SK-N-SH treated with all-trans-retinoic acid at 6 μM for 48 hours (cell line): ENCODE data around the gene FAM20A.

ENCODE experiments used
- ATAC-seq: fragments of 200-7000 bp; cut with Tn5 transposase; 3 replicates; pipeline ENCODE4 v1.9.1; 2020; ENCODE audit warnings: mild to moderate bottlenecking, moderate library complexity
- BACH2 ChIP-seq: fragments of 250-450 bp; sonication (Bioruptor Pico); IDR thresholded peaks from 2 replicates; pipeline ENCODE4 v1.9.0; 2021; ENCODE audit warnings: mild to moderate bottlenecking, borderline replicate concordance
- CSDC2 ChIP-seq: fragments of 250-450 bp; sonication (Bioruptor Pico); IDR thresholded peaks from 2 replicates; pipeline ENCODE4 v1.5.0; 2020; ENCODE audit warnings: mild to moderate bottlenecking, moderate library complexity
- ESRRG ChIP-seq: fragments of 250-450 bp; sonication (Bioruptor Pico); IDR thresholded peaks from 2 replicates; pipeline ENCODE4 v1.6.1; 2021; ENCODE audit warnings: mild to moderate bottlenecking
- GLIS3 ChIP-seq: fragments of 250-450 bp; sonication (Bioruptor Pico); IDR thresholded peaks from 2 replicates; pipeline ENCODE4 v1.5.0; 2020; ENCODE audit warnings: mild to moderate bottlenecking, moderate library complexity
- ISL1 ChIP-seq: fragments of 250-450 bp; sonication (Bioruptor Pico); IDR thresholded peaks from 2 replicates; pipeline ENCODE4 v2.1.2; 2022; ENCODE audit warnings: mild to moderate bottlenecking, moderate library complexity
- OSR1 ChIP-seq: fragments of 250-450 bp; sonication (Bioruptor Pico); IDR thresholded peaks from 2 replicates; pipeline ENCODE4 v1.8.0; 2022; ENCODE audit warnings: moderate library complexity, mild to moderate bottlenecking, inconsistent platforms
- PPARA ChIP-seq: fragments of 250-450 bp; sonication (Bioruptor Pico); IDR thresholded peaks from 2 replicates; pipeline ENCODE4 v1.5.0; 2020; ENCODE audit warnings: mild to moderate bottlenecking, borderline replicate concordance
- RARB ChIP-seq: fragments of 250-450 bp; sonication (Bioruptor Pico); IDR thresholded peaks from 2 replicates; pipeline ENCODE4 v1.8.0; 2021; ENCODE audit warnings: mild to moderate bottlenecking, moderate library complexity
- SNAI2 ChIP-seq: fragments of 250-450 bp; sonication (Bioruptor Pico); IDR thresholded peaks from 2 replicates; pipeline ENCODE4 v1.5.0; 2020; ENCODE audit warnings: mild to moderate bottlenecking, moderate library complexity
- TCF4 ChIP-seq: fragments of 250-450 bp; sonication (Bioruptor Pico); IDR thresholded peaks from 2 replicates; pipeline ENCODE4 v1.8.0; 2021; ENCODE audit warnings: mild to moderate bottlenecking, moderate library complexity, borderline replicate concordance
- TOX ChIP-seq: fragments of 250-450 bp; sonication (Bioruptor Pico); IDR thresholded peaks from 2 replicates; pipeline ENCODE4 v1.8.0; 2021; ENCODE audit warnings: mild to moderate bottlenecking, moderate library complexity, borderline replicate concordance
- ZC3H10 ChIP-seq: fragments of 250-450 bp; sonication (Bioruptor Pico); IDR thresholded peaks from 2 replicates; pipeline ENCODE4 v1.5.1; 2021; ENCODE audit warnings: mild to moderate bottlenecking, moderate library complexity
- ZFP3 ChIP-seq: fragments of 250-450 bp; sonication (Bioruptor Pico); IDR thresholded peaks from 2 replicates; pipeline ENCODE4 v1.5.0; 2020; ENCODE audit warnings: mild to moderate bottlenecking, moderate library complexity
- ZFP30 ChIP-seq: fragments of 450-650 bp; formaldehyde crosslinking; IDR thresholded peaks from 2 replicates; pipeline ENCODE4 v1.5.0; 2022; ENCODE audit warnings: mild to moderate bottlenecking, moderate library complexity
- ZNF565 ChIP-seq: fragments of 450-650 bp; formaldehyde crosslinking; conservative IDR thresholded peaks from 2 replicates; pipeline ENCODE4 v1.5.0; 2020; ENCODE audit warnings: low read depth, mild to moderate bottlenecking, moderate library complexity
- ZNF8 ChIP-seq: fragments of 450-650 bp; formaldehyde crosslinking; IDR thresholded peaks from 2 replicates; pipeline ENCODE4 v1.5.0; 2020; ENCODE audit warnings: mild to moderate bottlenecking, moderate library complexity
- TF ChIP-seq, protein P1 (sequence below): fragments of 250-450 bp; sonication (Bioruptor Pico); IDR thresholded peaks from 2 replicates; pipeline ENCODE4 v1.5.1; 2021; ENCODE audit warnings: mild to moderate bottlenecking, moderate library complexity
- TF ChIP-seq, protein P2 (sequence below): fragments of 250-450 bp; sonication (Bioruptor Pico); IDR thresholded peaks from 2 replicates; pipeline ENCODE4 v1.5.0; 2020; ENCODE audit warnings: mild to moderate bottlenecking, moderate library complexity
- TF ChIP-seq, protein P3 (sequence below): fragments of 250-450 bp; sonication (Bioruptor Pico); IDR thresholded peaks from 2 replicates; pipeline ENCODE4 v1.8.0; 2021; ENCODE audit warnings: low read depth, mild to moderate bottlenecking, moderate library complexity, borderline replicate concordance
- TF ChIP-seq, protein P4 (sequence below): fragments of 250-450 bp; sonication (Bioruptor Pico); IDR thresholded peaks from 2 replicates; pipeline ENCODE4 v1.5.1; 2020; ENCODE audit warnings: low read depth, mild to moderate bottlenecking, moderate library complexity
- TF ChIP-seq, protein P5 (sequence below): fragments of 250-450 bp; sonication (Bioruptor Pico); IDR thresholded peaks from 2 replicates; pipeline ENCODE4 v1.8.0; 2020; ENCODE audit warnings: mild to moderate bottlenecking, moderate library complexity, borderline replicate concordance

The FAM20A gene

DNA sequence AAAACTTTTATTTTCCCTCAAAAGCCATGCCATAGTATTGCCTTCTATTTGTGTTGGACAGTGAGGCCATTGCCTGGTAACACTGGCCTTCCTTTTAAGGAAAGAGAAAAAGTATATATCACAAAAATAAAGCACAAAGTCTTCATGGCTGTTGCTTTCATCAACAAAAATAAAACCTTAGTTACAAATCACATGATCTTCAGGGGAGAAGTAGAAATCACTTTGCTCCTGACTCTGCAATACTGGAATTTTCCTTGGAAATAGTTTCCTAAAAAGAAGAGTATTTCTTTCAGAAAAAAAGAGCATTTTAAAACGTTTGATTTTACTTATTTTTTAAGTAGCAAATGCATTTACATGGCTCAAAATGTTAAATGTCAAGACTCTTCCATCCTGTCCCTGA, 41.9 kb downstream of the FAM20A start:
- TF ChIP-seq PPARA (no peak), CSDC2 (CRISPR knock-in tag) (no peak), RARB (no peak), ZFP30 (CRISPR knock-in tag) (no peak), ESRRG (CRISPR knock-in tag) (no peak)
- no peak for ATAC-seq

DNA sequence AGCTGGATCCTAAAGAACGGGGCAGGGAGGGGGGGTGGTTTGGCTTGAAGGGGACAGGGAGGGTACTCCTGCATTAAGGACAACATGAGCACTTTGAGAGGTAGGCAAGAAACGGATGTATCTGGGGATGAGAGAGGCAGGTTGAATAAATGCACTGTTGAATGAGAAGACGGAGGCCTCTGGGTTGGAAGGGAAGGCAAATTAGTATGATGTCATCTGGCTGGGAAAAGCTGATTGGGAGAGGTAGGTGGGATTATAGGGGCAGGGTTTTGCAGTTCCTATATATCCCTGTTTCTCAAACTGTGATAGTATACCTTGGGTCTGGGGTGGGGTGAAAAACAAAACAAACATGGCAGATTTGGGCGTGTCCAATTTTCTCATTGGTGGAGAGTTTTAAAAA, 44.6 kb downstream of the FAM20A start:
- ATAC-seq = no peak
- TF ChIP-seq ZFP30 (CRISPR knock-in tag) = no peak
- no peak for TF ChIP-seq OSR1
- TF ChIP-seq ZC3H10 (CRISPR knock-in tag) = no peak
- TF ChIP-seq, protein P1, sequence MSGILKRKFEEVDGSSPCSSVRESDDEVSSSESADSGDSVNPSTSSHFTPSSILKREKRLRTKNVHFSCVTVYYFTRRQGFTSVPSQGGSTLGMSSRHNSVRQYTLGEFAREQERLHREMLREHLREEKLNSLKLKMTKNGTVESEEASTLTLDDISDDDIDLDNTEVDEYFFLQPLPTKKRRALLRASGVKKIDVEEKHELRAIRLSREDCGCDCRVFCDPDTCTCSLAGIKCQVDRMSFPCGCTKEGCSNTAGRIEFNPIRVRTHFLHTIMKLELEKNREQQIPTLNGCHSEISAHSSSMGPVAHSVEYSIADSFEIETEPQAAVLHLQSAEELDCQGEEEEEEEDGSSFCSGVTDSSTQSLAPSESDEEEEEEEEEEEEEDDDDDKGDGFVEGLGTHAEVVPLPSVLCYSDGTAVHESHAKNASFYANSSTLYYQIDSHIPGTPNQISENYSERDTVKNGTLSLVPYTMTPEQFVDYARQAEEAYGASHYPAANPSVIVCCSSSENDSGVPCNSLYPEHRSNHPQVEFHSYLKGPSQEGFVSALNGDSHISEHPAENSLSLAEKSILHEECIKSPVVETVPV (CRISPR knock-in tag) = no peak
- TF ChIP-seq CSDC2 (CRISPR knock-in tag) = no peak
- no peak for TF ChIP-seq SNAI2 (CRISPR knock-in tag)
- TF ChIP-seq ISL1 = no peak
- TF ChIP-seq, protein P2, sequence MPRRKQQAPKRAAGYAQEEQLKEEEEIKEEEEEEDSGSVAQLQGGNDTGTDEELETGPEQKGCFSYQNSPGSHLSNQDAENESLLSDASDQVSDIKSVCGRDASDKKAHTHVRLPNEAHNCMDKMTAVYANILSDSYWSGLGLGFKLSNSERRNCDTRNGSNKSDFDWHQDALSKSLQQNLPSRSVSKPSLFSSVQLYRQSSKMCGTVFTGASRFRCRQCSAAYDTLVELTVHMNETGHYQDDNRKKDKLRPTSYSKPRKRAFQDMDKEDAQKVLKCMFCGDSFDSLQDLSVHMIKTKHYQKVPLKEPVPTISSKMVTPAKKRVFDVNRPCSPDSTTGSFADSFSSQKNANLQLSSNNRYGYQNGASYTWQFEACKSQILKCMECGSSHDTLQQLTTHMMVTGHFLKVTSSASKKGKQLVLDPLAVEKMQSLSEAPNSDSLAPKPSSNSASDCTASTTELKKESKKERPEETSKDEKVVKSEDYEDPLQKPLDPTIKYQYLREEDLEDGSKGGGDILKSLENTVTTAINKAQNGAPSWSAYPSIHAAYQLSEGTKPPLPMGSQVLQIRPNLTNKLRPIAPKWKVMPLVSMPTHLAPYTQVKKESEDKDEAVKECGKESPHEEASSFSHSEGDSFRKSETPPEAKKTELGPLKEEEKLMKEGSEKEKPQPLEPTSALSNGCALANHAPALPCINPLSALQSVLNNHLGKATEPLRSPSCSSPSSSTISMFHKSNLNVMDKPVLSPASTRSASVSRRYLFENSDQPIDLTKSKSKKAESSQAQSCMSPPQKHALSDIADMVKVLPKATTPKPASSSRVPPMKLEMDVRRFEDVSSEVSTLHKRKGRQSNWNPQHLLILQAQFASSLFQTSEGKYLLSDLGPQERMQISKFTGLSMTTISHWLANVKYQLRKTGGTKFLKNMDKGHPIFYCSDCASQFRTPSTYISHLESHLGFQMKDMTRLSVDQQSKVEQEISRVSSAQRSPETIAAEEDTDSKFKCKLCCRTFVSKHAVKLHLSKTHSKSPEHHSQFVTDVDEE (CRISPR knock-in tag) = no peak

DNA sequence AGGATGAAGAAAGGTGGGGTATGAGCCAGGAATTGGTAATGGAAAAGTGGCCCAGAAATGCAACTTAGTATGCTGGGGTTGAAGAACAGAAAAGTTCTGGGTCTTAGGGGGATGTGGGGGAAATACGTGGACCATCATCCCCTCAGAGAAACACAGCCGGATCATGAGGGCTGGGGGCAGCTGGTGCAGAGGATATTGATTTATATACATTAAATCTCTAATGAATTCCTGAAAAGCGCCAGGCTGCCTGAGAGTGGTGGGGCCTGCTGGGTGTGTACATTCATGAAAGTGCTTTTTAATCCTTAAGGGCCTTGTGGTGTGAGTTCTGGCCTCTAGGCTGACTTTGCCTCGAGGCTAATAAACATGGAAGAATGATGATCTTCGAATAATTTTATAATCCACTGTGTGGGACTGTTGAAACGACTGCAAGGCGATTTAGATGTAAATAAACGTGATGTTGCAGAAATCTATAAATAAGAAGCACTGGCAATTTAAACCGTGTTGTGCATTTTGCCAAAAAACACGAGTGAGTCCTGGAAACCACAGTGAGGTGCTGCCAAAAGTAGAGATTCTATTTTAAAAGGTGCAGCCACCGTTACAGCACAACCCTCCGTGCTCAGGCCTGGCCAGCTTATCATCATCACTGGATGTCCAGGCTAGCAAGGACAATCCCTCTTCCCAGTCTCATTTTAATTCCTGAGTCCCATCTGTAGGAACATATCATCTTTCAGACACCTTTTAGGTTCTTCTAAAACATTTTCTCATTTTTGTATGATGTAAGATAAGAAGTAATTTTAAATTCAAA, 56.9 kb downstream of the FAM20A start:
- ATAC-seq = no peak
- TF ChIP-seq, protein P3, sequence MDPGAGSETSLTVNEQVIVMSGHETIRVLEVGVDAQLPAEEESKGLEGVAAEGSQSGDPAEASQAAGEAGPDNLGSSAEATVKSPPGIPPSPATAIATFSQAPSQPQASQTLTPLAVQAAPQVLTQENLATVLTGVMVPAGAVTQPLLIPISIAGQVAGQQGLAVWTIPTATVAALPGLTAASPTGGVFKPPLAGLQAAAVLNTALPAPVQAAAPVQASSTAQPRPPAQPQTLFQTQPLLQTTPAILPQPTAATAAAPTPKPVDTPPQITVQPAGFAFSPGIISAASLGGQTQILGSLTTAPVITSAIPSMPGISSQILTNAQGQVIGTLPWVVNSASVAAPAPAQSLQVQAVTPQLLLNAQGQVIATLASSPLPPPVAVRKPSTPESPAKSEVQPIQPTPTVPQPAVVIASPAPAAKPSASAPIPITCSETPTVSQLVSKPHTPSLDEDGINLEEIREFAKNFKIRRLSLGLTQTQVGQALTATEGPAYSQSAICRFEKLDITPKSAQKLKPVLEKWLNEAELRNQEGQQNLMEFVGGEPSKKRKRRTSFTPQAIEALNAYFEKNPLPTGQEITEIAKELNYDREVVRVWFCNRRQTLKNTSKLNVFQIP (CRISPR knock-in tag) = no peak
- TF ChIP-seq ZNF565 (CRISPR knock-in tag) (no peak), TCF4 (CRISPR knock-in tag) (no peak), ESRRG (CRISPR knock-in tag) (no peak), ZC3H10 (CRISPR knock-in tag) (no peak), ISL1 (no peak), ZFP3 (CRISPR knock-in tag) (no peak), PPARA (no peak), GLIS3 (no peak), BACH2 (no peak), ZNF8 (CRISPR knock-in tag) (no peak), TOX (CRISPR knock-in tag) (no peak), RARB (no peak), ZFP30 (CRISPR knock-in tag) (no peak), SNAI2 (CRISPR knock-in tag) (no peak), CSDC2 (CRISPR knock-in tag) (no peak)
- TF ChIP-seq, protein P2 (CRISPR knock-in tag) = no peak
- TF ChIP-seq, protein P4, sequence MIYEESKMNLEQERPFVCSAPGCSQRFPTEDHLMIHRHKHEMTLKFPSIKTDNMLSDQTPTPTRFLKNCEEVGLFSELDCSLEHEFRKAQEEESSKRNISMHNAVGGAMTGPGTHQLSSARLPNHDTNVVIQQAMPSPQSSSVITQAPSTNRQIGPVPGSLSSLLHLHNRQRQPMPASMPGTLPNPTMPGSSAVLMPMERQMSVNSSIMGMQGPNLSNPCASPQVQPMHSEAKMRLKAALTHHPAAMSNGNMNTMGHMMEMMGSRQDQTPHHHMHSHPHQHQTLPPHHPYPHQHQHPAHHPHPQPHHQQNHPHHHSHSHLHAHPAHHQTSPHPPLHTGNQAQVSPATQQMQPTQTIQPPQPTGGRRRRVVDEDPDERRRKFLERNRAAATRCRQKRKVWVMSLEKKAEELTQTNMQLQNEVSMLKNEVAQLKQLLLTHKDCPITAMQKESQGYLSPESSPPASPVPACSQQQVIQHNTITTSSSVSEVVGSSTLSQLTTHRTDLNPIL = no peak
- TF ChIP-seq, protein P5, sequence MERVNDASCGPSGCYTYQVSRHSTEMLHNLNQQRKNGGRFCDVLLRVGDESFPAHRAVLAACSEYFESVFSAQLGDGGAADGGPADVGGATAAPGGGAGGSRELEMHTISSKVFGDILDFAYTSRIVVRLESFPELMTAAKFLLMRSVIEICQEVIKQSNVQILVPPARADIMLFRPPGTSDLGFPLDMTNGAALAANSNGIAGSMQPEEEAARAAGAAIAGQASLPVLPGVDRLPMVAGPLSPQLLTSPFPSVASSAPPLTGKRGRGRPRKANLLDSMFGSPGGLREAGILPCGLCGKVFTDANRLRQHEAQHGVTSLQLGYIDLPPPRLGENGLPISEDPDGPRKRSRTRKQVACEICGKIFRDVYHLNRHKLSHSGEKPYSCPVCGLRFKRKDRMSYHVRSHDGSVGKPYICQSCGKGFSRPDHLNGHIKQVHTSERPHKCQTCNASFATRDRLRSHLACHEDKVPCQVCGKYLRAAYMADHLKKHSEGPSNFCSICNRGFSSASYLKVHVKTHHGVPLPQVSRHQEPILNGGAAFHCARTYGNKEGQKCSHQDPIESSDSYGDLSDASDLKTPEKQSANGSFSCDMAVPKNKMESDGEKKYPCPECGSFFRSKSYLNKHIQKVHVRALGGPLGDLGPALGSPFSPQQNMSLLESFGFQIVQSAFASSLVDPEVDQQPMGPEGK (CRISPR knock-in tag) = no peak
- TF ChIP-seq, protein P1 (CRISPR knock-in tag) = no peak
